HepG2 (cell line): Measurements from ENCODE around the gene S100A16. TPM values are rescaled to one million over a fixed set of nuclear protein-coding genes. Genes with fewer than 3 reads are reported as not detected.

Source experiments
- ATAC-seq: fragments of 200-7000 bp; cut with Tn5 transposase; 3 replicates; pipeline ENCODE4 v1.9.1; 2020; ENCODE audit warnings: mild to moderate bottlenecking, moderate library complexity
- BruUV-seq: library from RNA; stranded (reverse); fragments of 400-500 nt; replicated peaks from 2 replicates; lab custom pipeline; 2021; lab: Mats Ljungman, UMichigan
- CTCF ChIA-PET: fragments of 300-600 bp; formaldehyde crosslinking; extraction: SDS; loops from one replicate; lab custom pipeline; 2021; ENCODE audit warnings: low total read pairs, inconsistent platforms, low intra/inter-chr PET ratio; lab: Yijun Ruan, JAX
- POLR2A ChIA-PET: fragments of 350-600 bp; sonication (Branson Sonifier 250); formaldehyde crosslinking; loops from one replicate; lab custom pipeline; 2020; ENCODE audit warnings: antibody characterized with exemption, inconsistent platforms; lab: Yijun Ruan, JAX
- DNase-seq: peaks from one replicate; pipeline ENCODE4 v3.0.0-alpha.2; 2015; ENCODE audit warnings: low spot score
- FAIRE-seq: peaks from 3 replicates; lab custom pipeline; 2011; peaks lifted over from hg19 to GRCh38; lab: Jason Lieb, UNC
- H2AFZ ChIP-seq: one replicate; pipeline ENCODE4 v1.6.1; 2011; ENCODE audit warnings: low read length, inconsistent platforms
- H3K27ac ChIP-seq: fragments of 300-600 bp; 3 replicates; pipeline ENCODE4 v1.8.0; 2011; ENCODE audit warnings: mixed run types, mild to moderate bottlenecking, mixed read lengths, low read length, inconsistent platforms; ENCODE audit not compliant: insufficient read depth; ENCODE audit errors: extremely low read length
- H3K27me3 ChIP-seq, 2 experiments: fragments of 200-600 bp in 1 of 2; 2 replicates in 1 of 2; 3 replicates in 1 of 2; pipeline versions ENCODE4 v1.6.0 to v1.8.0; 2011; ENCODE audit warnings: low read length in 2 of 2, mild to moderate bottlenecking in 2 of 2, moderate library complexity in 2 of 2, inconsistent platforms in 1 of 2; ENCODE audit not compliant: insufficient read depth in 2 of 2, control insufficient read depth in 1 of 2
- H3K36me3 ChIP-seq, 2 experiments: fragments of 200-600 bp in 1 of 2; replicated peaks in 1 of 2; 2 replicates in 1 of 2; 3 replicates in 1 of 2; pipeline versions ENCODE4 v1.5.1 to v1.8.0; 2011; ENCODE audit warnings: low read length in 2 of 2, inconsistent platforms in 1 of 2; ENCODE audit not compliant: insufficient read depth in 2 of 2, control insufficient read depth in 1 of 2
- H3K4me1 ChIP-seq: 2 replicates; pipeline ENCODE4 v1.5.1; 2012; ENCODE audit warnings: low read length, inconsistent platforms; ENCODE audit not compliant: insufficient read depth
- H3K4me2 ChIP-seq: 2 replicates; pipeline ENCODE4 v1.6.0; 2011; ENCODE audit warnings: low read depth, low read length, inconsistent platforms
- H3K4me3 ChIP-seq, 3 experiments: fragments of 200-600 bp in 1 of 3; sonication (generic), shearing (Covaris generic) in 1 of 3; replicated peaks in 1 of 3; 2 replicates each; pipeline ENCODE4 v1.5.1; 2011 to 2016; ENCODE audit warnings: low read length in 3 of 3, inconsistent platforms in 2 of 3, low read depth in 2 of 3, mild to moderate bottlenecking in 2 of 3, control low read depth in 1 of 3, mixed read lengths in 1 of 3; ENCODE audit not compliant: insufficient read depth in 1 of 3
- H3K79me2 ChIP-seq: one replicate; pipeline ENCODE4 v1.6.1; 2011; ENCODE audit warnings: low read length, inconsistent platforms; ENCODE audit not compliant: insufficient read depth
- H3K9ac ChIP-seq: 2 replicates; pipeline ENCODE4 v1.6.0; 2011; ENCODE audit warnings: mild to moderate bottlenecking, low read depth, low read length, inconsistent platforms; ENCODE audit not compliant: insufficient read depth
- H3K9me3 ChIP-seq: 2 replicates; pipeline ENCODE4 v1.5.1; 2012; ENCODE audit warnings: mild to moderate bottlenecking, low read length
- H4K20me1 ChIP-seq: 2 replicates; pipeline ENCODE4 v1.6.0; 2011; ENCODE audit warnings: inconsistent platforms, mild to moderate bottlenecking, low read length, moderate library complexity; ENCODE audit not compliant: insufficient read depth
- DMAP1 ChIP-seq: IDR thresholded peaks from 2 replicates; pipeline ENCODE4 v1.6.1; 2016
- NRL ChIP-seq: sonication (generic); formaldehyde crosslinking; IDR thresholded peaks from 2 replicates; pipeline ENCODE4 v1.5.0; 2020; ENCODE audit warnings: missing genetic modification reagents, mild to moderate bottlenecking, moderate library complexity, borderline replicate concordance
- PRPF4 ChIP-seq: fragments of 200-400 bp; formaldehyde crosslinking; IDR thresholded peaks from 2 replicates; pipeline ENCODE4 v1.6.1; 2016; ENCODE audit warnings: low read length, low read depth; ENCODE audit not compliant: poor library complexity, severe bottlenecking
- SP4 ChIP-seq: sonication (generic); formaldehyde crosslinking; IDR thresholded peaks from 2 replicates; pipeline ENCODE4 v1.8.1; 2023; ENCODE audit warnings: mild to moderate bottlenecking, missing genetic modification reagents
- ZFY ChIP-seq: sonication (generic); formaldehyde crosslinking; IDR thresholded peaks from 2 replicates; pipeline ENCODE4 v1.4.0; 2020; ENCODE audit warnings: missing genetic modification reagents
- ZNF556 ChIP-seq: sonication (generic); formaldehyde crosslinking; IDR thresholded peaks from 2 replicates; pipeline ENCODE4 v1.4.0; 2020; ENCODE audit warnings: mild to moderate bottlenecking, missing genetic modification reagents, borderline replicate concordance
- ZNF891 ChIP-seq: sonication (generic); formaldehyde crosslinking; IDR thresholded peaks from 2 replicates; pipeline ENCODE4 v1.5.0; 2020; ENCODE audit warnings: mild to moderate bottlenecking, missing genetic modification reagents
- WGBS: methylation state at CpG from one replicate; pipeline ENCODE4 v1.1.6; 2017; ENCODE audit warnings: low lambda C conversion rate; 5-methylcytosine and 5-hydroxymethylcytosine counted together
- in situ Hi-C: cut with HindIII; loops from 2 replicates; pipeline ENCODE4 v1.10.0; 2017; ENCODE audit warnings: low pct_unique_long_range_greater_than_20kb; ENCODE audit not compliant: extremely low pct_ligation_motif_present
- intact Hi-C: fragments of 100-400 bp; cut with micrococcal nuclease; formaldehyde crosslinking; loops from one replicate; pipeline ENCODE4 v1.10.0; 2022; ENCODE audit not compliant: unreplicated experiment
- polyA plus RNA-seq, 8 experiments: library from polyadenylated mRNA; depleted of rRNA in 3 of 8; stranded (reverse) in 7 of 8; unstranded in 1 of 8; fragments of >200 nt; fragmentation: Illumina TruSeq in 4 of 8; extraction: Trizol in 4 of 8; gene quantifications; 2 replicates each; pipeline versions ENCODE4 v1.2.1 to v1.2.3, GENCODE V29; 2011 to 2016; ENCODE audit warnings: low read depth in 4 of 8, missing spikeins in 1 of 8, mixed read lengths in 1 of 8; ENCODE audit not compliant: insufficient read depth in 1 of 8
- total RNA-seq, 5 experiments: library from RNA; depleted of rRNA; stranded (reverse); fragments of >200 nt; fragmentation: Illumina TruSeq; extraction: Trizol; gene quantifications; 2 replicates each; pipeline ENCODE4 v1.2.3, GENCODE V29; 2016; ENCODE audit warnings: low read depth in 1 of 5
- TF ChIP-seq, protein P1 (sequence below): sonication (generic); formaldehyde crosslinking; IDR thresholded peaks from 2 replicates; pipeline ENCODE4 v1.5.1; 2020; ENCODE audit warnings: mild to moderate bottlenecking, missing genetic modification reagents, moderate library complexity
- TF ChIP-seq, protein P2 (sequence below): IDR thresholded peaks from 2 replicates; pipeline ENCODE4 v1.6.1; 2016; ENCODE audit warnings: missing compliant biosample characterization, missing genetic modification reagents, borderline replicate concordance

The S100A16 gene
- total and polyA plus RNA-seq, 2 of the 13 experiments (the other 11 are each of a cell fraction or from before 2014, with no cell fraction given) = 46.0 to 195 TPM

DNA sequence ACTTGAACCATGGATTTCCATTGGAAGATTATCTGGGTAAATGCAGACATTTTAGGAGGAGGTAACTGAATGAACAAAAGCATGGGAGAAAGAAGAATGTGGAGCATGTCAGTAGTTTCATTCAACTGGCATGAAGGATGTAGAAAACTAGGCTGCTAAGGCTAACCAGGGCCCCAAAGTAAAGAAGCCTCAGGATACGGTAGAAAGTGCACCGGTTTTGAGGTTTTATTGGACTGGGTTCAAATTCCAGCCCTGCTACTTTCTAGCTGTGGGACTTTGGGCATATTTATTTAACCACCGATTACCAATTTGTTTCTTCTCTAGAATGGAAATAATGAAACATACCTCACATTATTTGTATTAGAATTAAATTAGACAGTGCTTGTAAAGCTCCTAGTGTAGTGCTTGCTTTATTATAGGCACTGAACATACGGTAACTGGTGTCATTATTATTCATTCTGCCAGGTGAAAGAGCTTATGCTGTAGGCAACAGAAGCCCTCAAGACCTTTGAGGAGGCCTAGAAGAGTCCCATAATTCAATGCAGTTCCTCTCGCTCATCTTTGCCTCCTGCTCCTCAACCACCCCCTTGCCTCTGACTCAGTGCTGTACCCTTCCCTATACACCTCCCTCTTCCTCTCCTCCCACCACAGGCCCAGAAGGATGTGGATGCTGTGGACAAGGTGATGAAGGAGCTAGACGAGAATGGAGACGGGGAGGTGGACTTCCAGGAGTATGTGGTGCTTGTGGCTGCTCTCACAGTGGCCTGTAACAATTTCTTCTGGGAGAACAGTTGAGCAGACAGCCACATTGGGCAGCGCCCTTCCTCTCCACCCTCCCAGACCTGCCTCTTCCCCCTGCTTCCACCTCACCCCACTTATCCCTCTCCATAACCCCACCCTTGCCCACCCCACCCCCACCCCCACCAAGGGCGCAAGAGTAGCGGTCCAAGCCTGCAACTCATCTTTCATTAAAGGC is 18.4 kb upstream of the S100A16 start (continued):
- no peak for TF ChIP-seq PRPF4
- TF ChIP-seq, all 625 proteins: peak for 29

DNA sequence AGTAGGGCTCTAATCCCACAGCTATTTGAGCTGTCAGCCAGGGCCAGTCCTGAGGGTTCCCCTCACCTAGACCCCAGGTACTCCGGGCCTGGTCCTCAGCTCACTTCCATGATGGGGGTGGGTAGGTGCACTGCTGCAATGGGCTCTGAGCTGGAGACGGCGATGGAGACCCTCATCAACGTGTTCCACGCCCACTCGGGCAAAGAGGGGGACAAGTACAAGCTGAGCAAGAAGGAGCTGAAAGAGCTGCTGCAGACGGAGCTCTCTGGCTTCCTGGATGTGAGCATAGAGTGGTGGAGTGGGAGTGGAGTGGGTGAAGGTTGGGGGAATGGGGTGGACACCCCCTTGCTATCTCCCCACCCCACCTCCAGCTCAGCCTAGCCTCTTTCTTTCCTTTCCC is 17.4 kb upstream of the S100A16 start:
- FAIRE-seq = no peak
- no peak overlapping the region for H2AFZ ChIP-seq
- DNase-seq = no peak
- 0 out of 2 replicates have a peak, but pooled peaks have one; percentile 17 for TF ChIP-seq ZFY (CRISPR knock-in tag)
- TF ChIP-seq, protein P1, sequence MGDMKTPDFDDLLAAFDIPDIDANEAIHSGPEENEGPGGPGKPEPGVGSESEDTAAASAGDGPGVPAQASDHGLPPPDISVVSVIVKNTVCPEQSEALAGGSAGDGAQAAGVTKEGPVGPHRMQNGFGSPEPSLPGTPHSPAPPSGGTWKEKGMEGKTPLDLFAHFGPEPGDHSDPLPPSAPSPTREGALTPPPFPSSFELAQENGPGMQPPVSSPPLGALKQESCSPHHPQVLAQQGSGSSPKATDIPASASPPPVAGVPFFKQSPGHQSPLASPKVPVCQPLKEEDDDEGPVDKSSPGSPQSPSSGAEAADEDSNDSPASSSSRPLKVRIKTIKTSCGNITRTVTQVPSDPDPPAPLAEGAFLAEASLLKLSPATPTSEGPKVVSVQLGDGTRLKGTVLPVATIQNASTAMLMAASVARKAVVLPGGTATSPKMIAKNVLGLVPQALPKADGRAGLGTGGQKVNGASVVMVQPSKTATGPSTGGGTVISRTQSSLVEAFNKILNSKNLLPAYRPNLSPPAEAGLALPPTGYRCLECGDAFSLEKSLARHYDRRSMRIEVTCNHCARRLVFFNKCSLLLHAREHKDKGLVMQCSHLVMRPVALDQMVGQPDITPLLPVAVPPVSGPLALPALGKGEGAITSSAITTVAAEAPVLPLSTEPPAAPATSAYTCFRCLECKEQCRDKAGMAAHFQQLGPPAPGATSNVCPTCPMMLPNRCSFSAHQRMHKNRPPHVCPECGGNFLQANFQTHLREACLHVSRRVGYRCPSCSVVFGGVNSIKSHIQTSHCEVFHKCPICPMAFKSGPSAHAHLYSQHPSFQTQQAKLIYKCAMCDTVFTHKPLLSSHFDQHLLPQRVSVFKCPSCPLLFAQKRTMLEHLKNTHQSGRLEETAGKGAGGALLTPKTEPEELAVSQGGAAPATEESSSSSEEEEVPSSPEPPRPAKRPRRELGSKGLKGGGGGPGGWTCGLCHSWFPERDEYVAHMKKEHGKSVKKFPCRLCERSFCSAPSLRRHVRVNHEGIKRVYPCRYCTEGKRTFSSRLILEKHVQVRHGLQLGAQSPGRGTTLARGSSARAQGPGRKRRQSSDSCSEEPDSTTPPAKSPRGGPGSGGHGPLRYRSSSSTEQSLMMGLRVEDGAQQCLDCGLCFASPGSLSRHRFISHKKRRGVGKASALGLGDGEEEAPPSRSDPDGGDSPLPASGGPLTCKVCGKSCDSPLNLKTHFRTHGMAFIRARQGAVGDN = peak; percentile 47; the same call in 1 of the 2 replicates
- TF ChIP-seq ZNF556 (CRISPR knock-in tag) = no peak
- TF ChIP-seq NRL (CRISPR knock-in tag) = peak; percentile 29; the same call in 1 of the 2 replicates
- TF ChIP-seq, protein P2, sequence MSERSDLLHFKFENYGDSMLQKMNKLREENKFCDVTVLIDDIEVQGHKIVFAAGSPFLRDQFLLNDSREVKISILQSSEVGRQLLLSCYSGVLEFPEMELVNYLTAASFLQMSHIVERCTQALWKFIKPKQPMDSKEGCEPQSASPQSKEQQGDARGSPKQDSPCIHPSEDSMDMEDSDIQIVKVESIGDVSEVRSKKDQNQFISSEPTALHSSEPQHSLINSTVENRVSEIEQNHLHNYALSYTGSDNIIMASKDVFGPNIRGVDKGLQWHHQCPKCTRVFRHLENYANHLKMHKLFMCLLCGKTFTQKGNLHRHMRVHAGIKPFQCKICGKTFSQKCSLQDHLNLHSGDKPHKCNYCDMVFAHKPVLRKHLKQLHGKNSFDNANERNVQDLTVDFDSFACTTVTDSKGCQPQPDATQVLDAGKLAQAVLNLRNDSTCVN (CRISPR knock-in tag) = 0 out of 2 replicates have a peak, but pooled peaks have one; percentile 1
- 0 out of 2 replicates have a peak, but pooled peaks have one; percentile 15 for TF ChIP-seq DMAP1 (CRISPR knock-in tag)
- TF ChIP-seq ZNF891 (CRISPR knock-in tag) = no peak
- TF ChIP-seq SP4 (CRISPR knock-in tag) = 0 out of 2 replicates have a peak, but pooled peaks have one; percentile 39
- TF ChIP-seq, all 625 proteins: peak for 6
- Histone ChIP-seq H3K9ac (peak overlapping the region; percentile 78), H3K4me1 (peaks cover 72% of the 10 kb centered on the region), H3K27me3 (no peaks in the 10 kb centered on the region), H3K4me2 (peak overlapping the region; percentile 91), H4K20me1 (peaks cover 6% of the 10 kb centered on the region), H3K9me3 (no peaks in the 10 kb centered on the region), H3K79me2 (peaks cover 47% of the 10 kb centered on the region), H3K36me3 (no peaks in the 10 kb centered on the region; a peak in 1 of 5 replicates), H3K4me3 (peak overlapping the region; percentile 55 to 84 (median 72); a peak in 5 of 6 replicates), H3K27ac (peak overlapping the region; percentile 87)
- no peak for ATAC-seq
- no TSS peak for BruUV-seq
- in situ Hi-C loops (no loop called here), intact Hi-C loops (loop anchor here (5.0 kb wide), 1 partner anchor 42 kb away; the partner anchor contains the start of gene ILF2)
- 40% methylated on average over 6 of the region's 7 CpGs for WGBS
- ChIA-PET POLR2A (interaction anchor here (0.9 to 15.2 kb wide), 6 partner anchors 12 to 360 kb away, joined by 3 to 390 read pairs (median 3); partner anchors contain the start of genes RPS27, S100A14 and S100A16), CTCF (no interaction called here)
